HL-60/S4 treated with phorbol 12-myristate 13-acetate at 8.2 ng/mL for 4 days and 3 days (cell line): ENCODE data around the gene SLC1A3.
"Not testable (repeated sequence)": the region's sequence is repeated elsewhere in the genome, so short reads cannot be mapped to it uniquely, and the experiment has no call there.

ENCODE experiments used
- in situ Hi-C: fragments of 300-500 bp; cut with MboI; formaldehyde crosslinking; loops from 2 replicates; pipeline ENCODE4 v1.15.0; 2022; ENCODE audit warnings: low sequenced_read_pairs

SLC1A3 gene

GRCh38 chr5:36606428-36607113 lies at the start of gene SLC1A3:
Gene SLC1A3 (plus strand): TSS chr5:36606606. CDS start chr5:36608424, 1,818 bp downstream.
- in situ Hi-C loops: no loop called here

GRCh38 chr5:36558641-36559040 lies 47.8 kb upstream of the SLC1A3 start:
- in situ Hi-C loops: no loop called here

GRCh38 chr5:36561601-36562000 lies 44.8 kb upstream of the SLC1A3 start:
- in situ Hi-C loops: no loop called here

- in situ Hi-C loops: no loop called here
Observed at GRCh38 chr5:36569491-36569890, 36.9 kb upstream of the SLC1A3 start.

GRCh38 chr5:36570301-36571095 lies 35.9 kb upstream of the SLC1A3 start:
- in situ Hi-C loops: no loop called here

GRCh38 chr5:36571401-36572042 lies 34.9 kb upstream of the SLC1A3 start:
- in situ Hi-C loops: no loop called here

- in situ Hi-C loops: no loop called here
Observed at GRCh38 chr5:36573438-36573837, 33.0 kb upstream of the SLC1A3 start.

- in situ Hi-C loops: no loop called here
Observed at GRCh38 chr5:36575361-36575781, 31.0 kb upstream of the SLC1A3 start.

- in situ Hi-C loops: no loop called here
Observed at GRCh38 chr5:36576721-36577120, 29.7 kb upstream of the SLC1A3 start.

GRCh38 chr5:36579858-36580257 lies 26.5 kb upstream of the SLC1A3 start:
- in situ Hi-C loops: not testable (repeated sequence)

GRCh38 chr5:36581070-36581469 lies 25.3 kb upstream of the SLC1A3 start:
- in situ Hi-C loops: no loop called here

GRCh38 chr5:36584009-36584875 lies 22.2 kb upstream of the SLC1A3 start:
- in situ Hi-C loops: no loop called here

GRCh38 chr5:36585701-36586100 lies 20.7 kb upstream of the SLC1A3 start:
- in situ Hi-C loops: no loop called here

GRCh38 chr5:36587354-36587753 lies 19.1 kb upstream of the SLC1A3 start:
- in situ Hi-C loops: no loop called here

- in situ Hi-C loops: not testable (repeated sequence)
Observed at GRCh38 chr5:36589735-36590134, 16.7 kb upstream of the SLC1A3 start.

GRCh38 chr5:36590513-36591286 lies 15.7 kb upstream of the SLC1A3 start:
- in situ Hi-C loops: no loop called here

GRCh38 chr5:36593867-36594266 lies 12.5 kb upstream of the SLC1A3 start:
- in situ Hi-C loops: no loop called here

GRCh38 chr5:36596247-36596646 lies 10.2 kb upstream of the SLC1A3 start:
- in situ Hi-C loops: no loop called here

- in situ Hi-C loops: no loop called here
Observed at GRCh38 chr5:36596756-36597155, 9.7 kb upstream of the SLC1A3 start.

GRCh38 chr5:36598045-36598444 lies 8.4 kb upstream of the SLC1A3 start:
- in situ Hi-C loops: no loop called here
